ENCODE results near the gene KCNK10.

- no peak for TF ChIP-seq POLR2A (IDR thresholded peaks at IDR 0.05)
- no peak for TF ChIP-seq CTCF (IDR thresholded peaks at IDR 0.05)
- TF ChIP-seq POLR2AphosphoS5 (IDR thresholded peaks at IDR 0.05), result no peak
Measured at GRCh38 chr14:88258021-88258420, 65.0 kb downstream of the KCNK10 start.

All from sigmoid colon (tissue), 4 donors.